T-cell (primary cell): ENCODE results near the gene HAT1. TPM values are rescaled to one million over a fixed set of nuclear protein-coding genes. Genes with fewer than 3 reads are reported as not detected.
"Not testable (repeated sequence)": the region's sequence is repeated elsewhere in the genome, so short reads cannot be mapped to it uniquely, and the experiment has no call there.

ENCODE experiments used
- ATAC-seq, 4 experiments: fragments of 200-7000 bp in 3 of 4; fragments of 150-1000 bp in 1 of 4; cut with Tn5 transposase; replicated peaks in 1 of 4; 1 replicate in 3 of 4; 2 replicates in 1 of 4; pipeline ENCODE4 v1.10.0; 2021; ENCODE audit warnings: moderate library complexity in 3 of 4, mild to moderate bottlenecking in 2 of 4, moderate number of reproducible peaks in 1 of 4
- CTCF ChIA-PET, 2 donors: fragments of 300-600 bp; sonication (Branson Sonifier 250); formaldehyde crosslinking; loops; one replicate each; lab custom pipeline; 2022; ENCODE audit warnings: antibody characterized with exemption in 2 of 2; lab: Charles Lee
- POLR2A ChIA-PET, 2 donors: fragments of 300-600 bp; sonication (Branson Sonifier 250); formaldehyde crosslinking; loops; one replicate each; lab custom pipeline; 2022; ENCODE audit warnings: antibody characterized with exemption in 2 of 2; lab: Charles Lee
- DNase-seq, 35 experiments: peaks; one replicate each; pipeline versions ENCODE4 v3.0.0 to v3.0.0-alpha.2; 2013 to 2023
- H3K27ac ChIP-seq: one replicate; pipeline ENCODE4 v1.5.1; 2013; ENCODE audit warnings: low read length
- H3K27me3 ChIP-seq, 2 experiments: replicated peaks in 1 of 2; 1 replicate in 1 of 2; 2 replicates in 1 of 2; pipeline versions ENCODE4 v1.6.1 to v1.7.0; 2013; ENCODE audit warnings: low read length in 1 of 2, mixed read lengths in 1 of 2; ENCODE audit not compliant: control insufficient read depth in 2 of 2, insufficient read depth in 2 of 2; ENCODE audit errors: extremely low read depth in 1 of 2
- H3K36me3 ChIP-seq, 2 donors: 1 replicate in 1 of 2; 2 replicates in 1 of 2; pipeline versions ENCODE4 v1.6.1 to v1.7.0; 2013; ENCODE audit warnings: low read length in 1 of 2; ENCODE audit not compliant: control insufficient read depth in 2 of 2, insufficient read depth in 1 of 2; ENCODE audit errors: extremely low read depth in 1 of 2
- H3K4me1 ChIP-seq, 2 experiments: 1 replicate in 1 of 2; 2 replicates in 1 of 2; pipeline versions ENCODE4 v1.6.1 to v1.7.0; 2013; ENCODE audit warnings: low read length in 2 of 2, mixed read lengths in 1 of 2; ENCODE audit not compliant: insufficient read depth in 2 of 2, control insufficient read depth in 1 of 2; ENCODE audit errors: extremely low read depth in 1 of 2
- H3K4me3 ChIP-seq, 2 donors: 1 replicate in 1 of 2; 2 replicates in 1 of 2; pipeline versions ENCODE4 v1.5.1 to v1.7.0; 2013; ENCODE audit warnings: mild to moderate bottlenecking in 2 of 2, low read length in 1 of 2, moderate library complexity in 1 of 2; ENCODE audit not compliant: control insufficient read depth in 1 of 2; ENCODE audit errors: extremely low read depth in 1 of 2
- H3K9me3 ChIP-seq: 2 replicates; pipeline ENCODE4 v1.7.0; 2013
- H3K27ac Mint-ChIP-seq, 2 donors: one replicate each; pipeline ENCODE4 v1.8.0; 2020 to 2021; ENCODE audit warnings: mild to moderate bottlenecking in 2 of 2, mixed read lengths in 2 of 2
- H3K27me3 Mint-ChIP-seq, 2 donors: one replicate each; pipeline ENCODE4 v1.8.0; 2021 to 2022; ENCODE audit warnings: mixed read lengths in 2 of 2
- H3K36me3 Mint-ChIP-seq: one replicate; pipeline ENCODE4 v1.8.0; 2021; ENCODE audit warnings: mixed read lengths
- H3K4me1 Mint-ChIP-seq, 3 donors: one replicate each; pipeline ENCODE4 v1.8.0; 2020 to 2022; ENCODE audit warnings: mixed read lengths in 3 of 3, mild to moderate bottlenecking in 1 of 3
- H3K4me3 Mint-ChIP-seq, 3 donors: one replicate each; pipeline ENCODE4 v1.8.0; 2020 to 2022; ENCODE audit warnings: mild to moderate bottlenecking in 3 of 3, mixed read lengths in 3 of 3, moderate library complexity in 3 of 3
- H3K9me3 Mint-ChIP-seq, 3 donors: one replicate each; pipeline ENCODE4 v1.8.0; 2020 to 2022; ENCODE audit warnings: mixed read lengths in 3 of 3
- WGBS: methylation state at CpG from one replicate; pipeline ENCODE4 v1.1.5; 2013; ENCODE audit warnings: missing lambda C conversion rate; ENCODE audit not compliant: insufficient coverage; 5-methylcytosine and 5-hydroxymethylcytosine counted together
- total RNA-seq, 35 experiments: library from RNA in 6 of 35; stranded (reverse) in 6 of 35; fragments of 120-200 nt in 1 of 35; gene quantifications; one replicate each; pipeline versions ENCODE4 v1.2.1 to v1.2.4 and lab custom pipeline; 2013 to 2026

The HAT1 gene
- total RNA-seq, 5 donors from 2014 or later (not counting 1 experiment from before 2014, with no cell fraction given), result 18.0 to 24.8 (median 22.9) TPM

- peaks cover 0 to 2% (median 0%) of the 10 kb centered on the region in 3 donors for H3K4me1 Mint-ChIP-seq
- H3K27ac ChIP-seq, result no peak overlapping the region
- 29% methylated on average over 1 of the region's 4 CpGs for WGBS
- DNase-seq (no peak), ATAC-seq (no peak)
- no peaks in the 10 kb centered on the region for H3K4me1 ChIP-seq
- peaks cover 3 to 7% of the 10 kb centered on the region in 2 donors for H3K36me3 ChIP-seq
- POLR2A ChIA-PET, result no interaction called here
- no peaks in the 10 kb centered on the region for H3K27me3 Mint-ChIP-seq
- peaks cover 0 to 4% (median 0%) of the 10 kb centered on the region in 3 donors for H3K9me3 Mint-ChIP-seq
- no peaks in the 10 kb centered on the region for H3K9me3 ChIP-seq
- H3K4me3 Mint-ChIP-seq, result no peak overlapping the region
- H3K27ac Mint-ChIP-seq, result no peak overlapping the region
- H3K27me3 ChIP-seq, result no peaks in the 10 kb centered on the region
- CTCF ChIA-PET, result interaction anchor here in 1 of 2 donors (0.6 kb wide), 1 partner anchor 1066 kb away, joined by 4 read pairs; no protein-coding TSS in a partner anchor
- H3K4me3 ChIP-seq, result no peak overlapping the region
- peaks cover 23% of the 10 kb centered on the region for H3K36me3 Mint-ChIP-seq
These were observed 64.5 kb downstream of the HAT1 start for GRCh38 chr2:171986778-171987177.

GRCh38 chr2:171991027-171991426, 68.8 kb downstream of the HAT1 start:
- ATAC-seq (no peak), DNase-seq (no peak)
- H3K4me3 Mint-ChIP-seq, result no peak overlapping the region
- Histone ChIP-seq H3K4me3 (no peak overlapping the region), H3K27me3 (peaks cover 0 to 2% of the 10 kb centered on the region in 2 experiments), H3K36me3 (no peaks in the 10 kb centered on the region), H3K4me1 (no peaks in the 10 kb centered on the region), H3K9me3 (no peaks in the 10 kb centered on the region), H3K27ac (no peak overlapping the region)
- POLR2A ChIA-PET, result no interaction called here
- no peaks in the 10 kb centered on the region for H3K36me3 Mint-ChIP-seq
- H3K27ac Mint-ChIP-seq, result no peak overlapping the region
- H3K27me3 Mint-ChIP-seq, result peaks cover under 1 to 7% of the 10 kb centered on the region in 2 donors
- WGBS, result 78% methylated on average over 2 of the region's 4 CpGs
- H3K9me3 Mint-ChIP-seq, result no peaks in the 10 kb centered on the region
- H3K4me1 Mint-ChIP-seq, result peaks cover 0 to 2% (median 0%) of the 10 kb centered on the region in 3 donors
- CTCF ChIA-PET, result no interaction called here

- Mint-ChIP-seq H3K36me3 (no peaks in the 10 kb centered on the region), H3K4me3 (no peak overlapping the region), H3K27ac (no peak overlapping the region), H3K27me3 (peaks cover 6 to 7% of the 10 kb centered on the region in 2 donors), H3K4me1 (peaks cover 14 to 18% (median 17%) of the 10 kb centered on the region in 3 donors), H3K9me3 (no peaks in the 10 kb centered on the region)
- no peak for DNase-seq
- CTCF ChIA-PET, result no interaction called here
- POLR2A ChIA-PET, result no interaction called here
- Histone ChIP-seq H3K9me3 (no peaks in the 10 kb centered on the region), H3K27me3 (peaks cover 0 to 10% of the 10 kb centered on the region in 2 experiments), H3K27ac (no peak overlapping the region), H3K36me3 (no peaks in the 10 kb centered on the region), H3K4me3 (no peak overlapping the region), H3K4me1 (peaks cover 7 to 11% of the 10 kb centered on the region in 2 experiments)
- ATAC-seq, result no peak
- WGBS, result 80% methylated on average over 1 of the region's 5 CpGs
These were observed 73.3 kb downstream of the HAT1 start for GRCh38 chr2:171995586-171995985.

- DNase-seq (no peak), ATAC-seq (no peak)
- Histone ChIP-seq H3K36me3 (no peaks in the 10 kb centered on the region), H3K27ac (no peak overlapping the region), H3K4me1 (peaks cover 7 to 11% of the 10 kb centered on the region in 2 experiments), H3K4me3 (no peak overlapping the region), H3K9me3 (no peaks in the 10 kb centered on the region), H3K27me3 (peaks cover 0 to 10% of the 10 kb centered on the region in 2 experiments)
- ChIA-PET POLR2A (interaction anchor here in 1 of 2 donors (0.7 kb wide), 1 partner anchor 512 kb away, joined by 4 read pairs; no protein-coding TSS in a partner anchor), CTCF (interaction anchor here in 1 of 2 donors (0.8 kb wide), 1 partner anchor 1135 kb away, joined by 13 read pairs; no protein-coding TSS in a partner anchor)
- no peak overlapping the region for H3K27ac Mint-ChIP-seq
- no CpG with 5 or more reads among the region's 5 CpGs for WGBS
- no peaks in the 10 kb centered on the region for H3K9me3 Mint-ChIP-seq
- peaks cover 6 to 7% of the 10 kb centered on the region in 2 donors for H3K27me3 Mint-ChIP-seq
- H3K36me3 Mint-ChIP-seq, result no peaks in the 10 kb centered on the region
- peaks cover 17 to 20% (median 19%) of the 10 kb centered on the region in 3 donors for H3K4me1 Mint-ChIP-seq
- H3K4me3 Mint-ChIP-seq, result no peak overlapping the region
These were observed 73.8 kb downstream of the HAT1 start for GRCh38 chr2:171996021-171996420.

- H3K4me1 Mint-ChIP-seq, result peaks cover 17 to 20% (median 19%) of the 10 kb centered on the region in 3 donors
- POLR2A ChIA-PET, result interaction anchor here in 1 of 2 donors (0.6 kb wide), 1 partner anchor 57 kb away, joined by 3 read pairs; no protein-coding TSS in a partner anchor
- H3K4me3 ChIP-seq, H3K36me3 ChIP-seq, DNase-seq, CTCF ChIA-PET, H3K27me3 ChIP-seq, H3K27me3 Mint-ChIP-seq, H3K27ac Mint-ChIP-seq, H3K4me3 Mint-ChIP-seq, H3K36me3 Mint-ChIP-seq, H3K27ac ChIP-seq, H3K9me3 ChIP-seq, H3K9me3 Mint-ChIP-seq, ATAC-seq: not testable (repeated sequence)
- H3K4me1 ChIP-seq, result peaks cover 7 to 11% of the 10 kb centered on the region in 2 experiments
- WGBS, result no CpG with 5 or more reads among the region's 5 CpGs
These were observed 74.8 kb downstream of the HAT1 start for GRCh38 chr2:171997031-171997430.

- DNase-seq, result peak in 1 of 35 experiments; percentile 4
- peak overlapping the region; percentile 81 to 94 for H3K4me3 ChIP-seq
- Mint-ChIP-seq H3K36me3 (no peaks in the 10 kb centered on the region), H3K4me3 (peak overlapping the region; percentile 79 to 91 (median 87)), H3K27me3 (peaks cover 6 to 7% of the 10 kb centered on the region in 2 donors), H3K4me1 (peaks cover 17 to 20% (median 19%) of the 10 kb centered on the region in 3 donors), H3K9me3 (no peaks in the 10 kb centered on the region), H3K27ac (peak overlapping the region; percentile 36 to 75)
- H3K27me3 ChIP-seq, result peaks cover 0 to 10% of the 10 kb centered on the region in 2 experiments
- CTCF ChIA-PET, result no interaction called here
- POLR2A ChIA-PET, result no interaction called here
- peaks cover 7 to 11% of the 10 kb centered on the region in 2 experiments for H3K4me1 ChIP-seq
- peak in 2 of 4 experiments; percentile 2 to 4 for ATAC-seq
- no peak overlapping the region for H3K27ac ChIP-seq
- no peaks in the 10 kb centered on the region for H3K9me3 ChIP-seq
- no peaks in the 10 kb centered on the region for H3K36me3 ChIP-seq
- 90% methylated on average over 2 of the region's 4 CpGs for WGBS
These were observed 76.9 kb downstream of the HAT1 start for GRCh38 chr2:171999161-171999560.
